ENCODE results near the gene ZNF28.
"Not testable (repeated sequence)": the region's sequence is repeated elsewhere in the genome, so short reads cannot be mapped to it uniquely, and the experiment has no call there.

Gene ZNF28

GRCh38 chr19:52821204-52821960 is at the start of gene ZNF28:
ZNF28 (minus strand) TSS chr19:52821633; CDS start chr19:52817958, 3,675 bp downstream.
- DNase-seq: peak; percentile 34

GRCh38 chr19:52868031-52868430 is 46.6 kb upstream of the ZNF28 start:
- DNase-seq: not testable (repeated sequence)

DNA sequence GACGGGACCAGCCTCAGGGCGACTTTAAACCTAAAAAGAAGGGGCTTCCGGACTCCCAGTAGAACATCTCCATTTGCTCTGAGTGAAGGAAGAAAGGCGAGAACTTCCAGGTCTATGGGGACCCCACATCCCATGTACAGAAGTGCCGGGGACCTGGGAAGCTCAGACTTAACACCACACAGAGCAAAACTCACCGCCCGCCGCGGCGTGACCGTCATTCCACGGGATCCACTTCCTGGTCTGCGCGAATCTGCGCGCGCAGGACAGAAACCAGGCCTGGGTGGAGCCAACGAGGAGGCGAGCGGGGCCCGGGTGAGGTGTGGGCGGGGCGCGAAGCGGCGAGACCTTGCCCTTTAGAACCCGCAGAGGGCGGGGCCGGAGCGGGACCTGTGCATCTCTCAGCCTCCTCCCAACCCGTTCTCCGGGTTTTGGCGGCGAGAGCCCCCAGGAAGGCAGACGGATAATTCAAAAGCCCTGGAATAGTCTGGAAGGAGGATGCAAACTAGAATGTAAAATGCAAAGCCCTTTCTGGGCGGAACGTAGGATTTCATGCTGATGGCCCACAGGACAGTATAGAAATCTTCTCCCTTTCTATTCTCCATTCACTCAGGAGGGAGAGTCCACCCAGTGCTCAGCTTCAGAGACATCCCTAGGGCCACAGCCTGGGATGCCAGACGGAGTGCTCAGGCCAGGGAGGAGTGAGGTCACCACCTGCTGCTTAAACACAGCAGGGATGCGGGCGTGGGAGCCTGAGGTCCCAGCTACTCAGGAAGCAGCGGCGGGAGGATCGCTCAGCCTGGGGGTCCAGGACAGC is 36.2 kb upstream of the ZNF28 start, which contains the start of gene ZNF468:
ZNF468 (minus strand) TSS at position 242 of the 814 bp plus-strand sequence. CDS start 3,347 bp downstream, outside the sequence.
- not testable (repeated sequence) for DNase-seq

GRCh38 chr19:52856540-52857377 is 35.3 kb upstream of the ZNF28 start:
- DNase-seq: not testable (repeated sequence)

GRCh38 chr19:52847352-52847751 is 25.9 kb upstream of the ZNF28 start:
- DNase-seq: not testable (repeated sequence)

DNA sequence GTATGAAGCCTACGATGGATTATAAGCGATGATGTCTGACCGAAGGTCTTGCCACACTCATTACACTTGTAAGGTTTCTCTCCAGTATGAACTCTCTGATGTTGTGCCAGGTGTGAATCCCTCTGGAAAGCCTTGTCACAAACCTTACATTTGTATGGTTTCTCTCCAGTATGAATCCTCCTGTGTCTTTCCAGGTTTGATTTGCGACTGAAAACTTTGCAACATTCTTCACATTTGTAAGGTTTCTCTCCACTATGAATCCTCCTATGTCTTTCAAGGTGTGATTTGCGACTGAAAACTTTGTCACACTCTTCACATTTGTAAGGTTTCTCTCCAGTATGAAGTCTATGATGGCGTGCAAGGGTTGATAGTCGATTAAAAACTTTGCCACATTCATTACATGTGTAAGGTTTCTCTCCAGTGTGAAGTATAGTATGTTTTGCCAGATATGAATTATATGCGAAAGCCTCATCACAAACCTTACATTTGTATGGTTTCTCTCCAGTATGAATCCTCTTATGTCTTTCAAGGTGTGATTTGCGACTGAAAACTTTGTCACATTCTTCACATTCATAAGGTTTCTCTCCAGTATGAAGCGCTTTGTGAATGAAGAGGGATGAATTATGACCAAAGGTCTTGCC is 19.5 kb upstream of the ZNF28 start:
- not testable (repeated sequence) for DNase-seq

GRCh38 chr19:52834289-52834688 is 12.9 kb upstream of the ZNF28 start:
- DNase-seq: not testable (repeated sequence)

DNA sequence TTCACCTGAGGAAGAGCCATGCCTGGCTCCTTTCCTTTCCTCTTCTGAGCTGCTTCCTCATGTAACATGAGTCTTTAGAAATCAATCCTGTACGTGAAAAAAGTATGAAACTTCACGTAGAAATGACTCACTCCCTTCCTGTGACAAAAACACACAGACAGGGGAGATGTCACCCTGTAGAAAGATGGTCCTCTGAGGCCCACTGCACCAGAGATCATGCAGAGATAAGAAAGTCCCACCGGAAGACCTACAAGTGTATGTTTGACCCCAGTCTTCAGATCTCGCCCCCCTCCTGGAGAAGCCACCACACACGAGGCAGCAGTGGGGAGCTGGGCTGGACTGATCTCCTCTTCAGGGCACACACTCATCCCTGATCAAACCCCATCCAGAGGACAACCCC is 12.1 kb upstream of the ZNF28 start:
- not testable (repeated sequence) for DNase-seq

DNA sequence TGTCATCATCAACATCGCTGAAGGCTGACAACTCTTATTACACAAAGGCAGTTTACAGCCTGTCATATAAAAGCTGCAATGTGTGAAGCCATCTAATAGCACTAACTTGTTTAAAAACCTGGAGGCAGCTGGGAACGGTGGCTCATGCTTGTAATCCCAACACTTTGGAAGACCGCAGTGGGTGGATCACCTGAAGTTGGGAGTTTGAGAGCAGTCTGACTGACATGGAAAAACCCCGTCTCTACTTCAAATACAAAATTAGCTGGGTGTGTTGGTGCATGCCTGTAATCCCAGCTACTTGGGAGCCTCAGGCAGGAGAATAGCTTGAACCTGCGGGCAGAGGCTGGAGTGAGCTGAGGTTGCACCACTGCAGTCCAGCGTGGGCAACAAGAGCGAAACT is 8.4 kb upstream of the ZNF28 start:
- not testable (repeated sequence) for DNase-seq

DNA sequence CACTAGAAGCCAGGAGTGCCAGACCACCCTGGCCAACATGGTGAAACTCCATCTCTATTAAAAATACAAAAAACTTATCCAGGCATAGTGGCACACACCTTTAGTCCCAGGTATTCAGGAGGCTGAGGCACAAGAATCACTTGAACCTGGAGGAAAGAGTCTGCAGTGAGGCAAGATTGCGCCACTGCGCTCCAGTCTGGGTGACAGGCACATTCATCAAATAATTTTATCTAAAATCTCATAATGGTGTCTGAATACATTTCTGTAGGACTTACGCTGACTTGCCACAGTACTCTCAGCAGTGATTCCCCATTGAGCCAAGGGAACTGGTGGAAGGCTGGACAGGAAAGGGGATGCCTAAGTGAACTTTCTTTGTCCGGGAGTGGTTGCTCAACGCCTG is 4.3 kb upstream of the ZNF28 start:
- DNase-seq: no peak

DNA sequence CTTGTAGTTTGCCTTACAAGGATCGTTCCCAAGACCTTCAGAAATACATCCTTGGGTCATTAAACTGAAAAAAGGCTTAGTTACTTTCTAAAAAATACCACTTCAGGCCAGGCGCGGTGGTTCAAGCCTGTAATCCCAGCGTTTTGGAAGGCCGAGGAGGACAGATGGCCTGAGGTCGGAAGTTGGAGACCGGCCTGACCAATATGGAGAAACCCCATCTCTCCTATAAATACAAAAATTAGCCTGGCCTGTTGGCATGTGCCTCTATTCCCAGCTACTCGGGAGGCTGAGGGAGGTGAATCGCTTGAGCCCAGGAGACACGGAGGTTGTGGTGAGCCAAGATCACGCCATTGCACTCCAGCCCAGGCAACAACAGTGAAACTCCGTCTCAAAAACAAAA is 2.2 kb upstream of the ZNF28 start:
- DNase-seq: no peak

- not testable (repeated sequence) for DNase-seq
Observed at GRCh38 chr19:52820472-52821203, 795 bp downstream of the ZNF28 start.

GRCh38 chr19:52809801-52810200 is 11.6 kb downstream of the ZNF28 start:
- no peak for DNase-seq

DNA sequence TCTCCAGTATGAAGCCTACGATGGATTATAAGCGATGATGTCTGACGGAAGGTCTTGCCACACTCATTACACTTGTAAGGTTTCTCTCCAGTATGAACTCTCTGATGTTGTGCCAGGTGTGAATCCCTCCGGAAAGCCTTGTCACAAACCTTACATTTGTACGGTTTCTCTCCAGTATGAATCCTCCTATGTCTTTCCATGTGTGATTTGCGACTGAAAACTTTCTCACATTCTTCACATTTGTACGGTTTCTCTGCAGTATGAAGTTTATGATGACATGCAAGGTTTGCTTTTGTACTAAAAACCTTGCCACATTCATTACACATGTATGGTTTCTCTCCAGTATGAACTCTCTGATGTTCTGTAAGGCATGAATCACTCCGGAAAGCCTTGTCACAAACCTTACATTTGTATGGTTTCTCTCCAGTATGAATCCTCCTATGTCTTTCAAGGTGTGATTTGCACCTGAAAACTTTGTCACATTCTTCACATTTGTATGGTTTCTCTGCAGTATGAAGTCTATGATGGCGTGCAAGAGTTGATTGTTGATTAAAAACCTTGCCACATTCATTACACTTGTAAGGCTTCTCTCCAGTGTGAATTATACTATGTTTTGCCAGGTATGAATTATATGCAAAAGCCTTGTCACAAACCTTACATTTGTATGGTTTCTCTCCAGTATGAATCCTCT is 21.3 kb downstream of the ZNF28 start:
- not testable (repeated sequence) for DNase-seq

GRCh38 chr19:52789440-52789839 is 32.0 kb downstream of the ZNF28 start:
- DNase-seq: no peak

GRCh38 chr19:52786464-52787354 is 34.7 kb downstream of the ZNF28 start, which contains the start of gene ZNF600:
ZNF600 (minus strand) TSS chr19:52786791; CDS start chr19:52778888, 7,903 bp downstream.
- peak; percentile 74 for DNase-seq

DNA sequence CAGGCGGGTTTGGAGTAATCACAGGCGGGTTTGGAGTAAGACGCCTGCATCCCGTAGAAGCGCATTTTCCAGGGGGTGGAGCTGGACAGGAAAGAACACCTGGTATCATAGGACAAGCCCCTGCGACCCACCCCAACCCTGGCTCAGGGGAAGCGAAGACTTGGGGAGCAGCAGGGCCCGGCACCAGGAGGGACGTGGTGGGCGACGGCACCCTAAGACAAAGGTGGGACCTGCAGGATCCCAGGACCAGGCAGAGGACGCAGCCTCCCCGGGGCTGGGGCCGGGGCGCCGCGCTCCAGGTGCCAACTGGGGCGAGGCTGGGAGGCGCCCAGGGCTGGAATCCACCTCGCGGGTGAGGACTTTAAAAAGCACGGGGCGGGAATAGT is 35.4 kb downstream of the ZNF28 start:
- no peak for DNase-seq

DNA sequence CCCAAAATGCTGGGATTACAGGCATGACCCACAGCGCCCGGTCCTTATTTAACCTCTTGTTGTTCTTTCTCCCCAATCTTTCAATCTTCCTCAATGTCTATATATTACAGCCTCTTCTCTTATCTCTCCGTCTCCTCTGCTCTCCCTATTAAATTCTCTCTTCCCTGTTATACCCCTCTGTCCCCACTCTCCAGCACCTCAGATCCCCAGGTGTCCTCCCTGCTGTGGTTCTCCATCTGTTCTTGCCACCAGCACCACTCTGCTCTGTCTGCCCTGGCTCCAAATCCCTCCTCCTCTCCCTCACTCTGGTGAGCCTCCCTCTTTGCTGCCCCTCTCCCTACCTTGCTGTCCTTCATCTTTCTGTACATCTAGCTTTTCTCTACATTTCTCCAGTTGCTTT is 35.9 kb downstream of the ZNF28 start:
- no peak for DNase-seq

DNA sequence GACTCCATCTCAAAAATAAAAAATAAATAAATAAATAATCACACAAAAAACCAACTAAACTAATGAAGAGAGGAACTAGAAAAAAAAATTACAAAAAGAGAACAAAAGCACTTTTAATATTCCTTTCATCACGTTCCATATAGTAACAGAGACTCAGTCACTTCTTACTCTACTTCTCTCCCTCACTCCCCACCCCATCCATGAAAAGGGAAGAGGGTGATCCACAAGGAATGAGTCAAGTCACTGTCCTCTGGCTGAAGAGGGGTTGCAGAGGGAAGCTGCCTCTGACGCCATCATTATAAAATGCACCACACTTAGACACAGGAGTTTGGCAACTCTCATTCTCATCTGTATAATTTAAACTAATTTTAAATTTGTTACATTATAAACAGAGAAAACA is 38.6 kb downstream of the ZNF28 start:
- DNase-seq: not testable (repeated sequence)

DNA sequence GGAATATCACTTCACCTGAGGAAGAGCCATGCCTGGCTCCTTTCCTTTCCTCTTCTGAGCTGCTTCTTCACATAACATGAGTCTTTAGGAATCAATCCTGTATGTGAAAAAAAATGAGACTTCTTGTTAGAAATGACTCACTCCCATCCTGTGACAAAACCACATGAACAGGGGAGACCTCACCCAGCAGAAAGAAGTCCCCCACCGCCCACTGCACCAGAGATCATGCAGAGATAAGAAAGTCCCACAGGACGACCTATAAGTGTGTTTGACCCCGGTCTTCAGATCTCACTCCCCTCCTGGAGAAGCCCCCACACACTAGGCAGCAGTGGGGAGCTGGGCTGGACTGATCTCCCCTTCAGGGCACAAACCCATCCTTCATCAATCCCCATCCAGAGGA is 42.6 kb downstream of the ZNF28 start:
- DNase-seq: no peak
